HG03457 (cell line): Measurements from ENCODE around the gene KRTAP15-1.

ENCODE experiments used
- ATAC-seq: cut with Tn5 transposase; IDR thresholded peaks from one replicate; pipeline ENCODE4 v1.9.1; 2021; ENCODE audit warnings: moderate number of reproducible peaks; ENCODE audit not compliant: unreplicated experiment

Gene KRTAP15-1, protein sequence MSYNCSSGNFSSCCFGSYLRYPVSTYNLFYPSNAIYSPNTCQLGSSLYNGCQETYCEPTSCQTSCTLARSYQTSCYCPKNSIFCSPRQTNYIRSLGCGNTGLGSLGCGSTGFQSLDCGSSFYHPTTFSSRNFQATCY

DNA sequence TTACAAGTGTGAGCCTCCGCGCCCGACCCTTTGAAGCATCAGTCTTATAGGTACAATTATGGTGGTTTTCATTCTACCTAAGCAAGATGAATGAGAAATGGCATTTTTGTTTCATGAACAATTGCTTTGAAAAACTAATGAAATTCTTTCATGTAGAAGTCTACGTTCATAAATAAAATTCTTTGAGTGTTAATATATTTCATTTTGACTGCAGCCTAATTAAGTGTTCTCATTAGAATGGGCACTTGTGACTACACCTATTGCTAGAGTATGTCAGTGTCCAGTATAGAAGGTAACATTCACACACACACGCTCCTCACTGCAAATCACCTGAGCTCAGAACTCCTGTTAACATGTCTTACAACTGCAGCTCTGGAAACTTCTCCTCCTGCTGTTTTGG lies at the start of gene KRTAP15-1:
TSS of gene KRTAP15-1 (plus strand) at position 301 of the 400 bp plus-strand sequence. CDS start at position 354, 53 bp downstream.
- no peak for ATAC-seq

GRCh38 chr21:30391492-30392025 lies 48.5 kb upstream of the KRTAP15-1 start:
- no peak for ATAC-seq

DNA sequence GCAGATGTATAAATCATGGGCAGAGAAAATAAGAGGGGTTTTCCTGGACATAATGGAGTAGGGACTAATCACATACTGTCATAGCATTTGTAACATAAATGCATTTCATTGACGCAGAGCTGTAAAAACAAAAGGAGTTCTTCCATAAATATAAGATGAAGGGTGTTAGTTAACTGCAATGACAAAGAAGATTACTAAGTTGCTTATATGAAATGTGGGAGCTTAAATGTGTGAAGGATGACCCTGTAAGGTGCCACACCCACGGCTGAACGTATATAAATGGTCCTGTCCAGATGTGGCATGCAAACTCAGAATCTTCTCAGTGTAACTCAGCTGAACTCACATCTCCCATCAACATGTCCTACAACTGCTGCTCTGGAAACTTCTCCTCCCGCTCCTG lies 44.3 kb upstream of the KRTAP15-1 start, which contains the start of gene KRTAP13-1:
TSS of gene KRTAP13-1 (plus strand) at position 301 of the 400 bp plus-strand sequence. CDS start at position 357, 56 bp downstream.
- ATAC-seq, result no peak

GRCh38 chr21:30408782-30409494 lies 31.1 kb upstream of the KRTAP15-1 start:
- ATAC-seq, result no peak

DNA sequence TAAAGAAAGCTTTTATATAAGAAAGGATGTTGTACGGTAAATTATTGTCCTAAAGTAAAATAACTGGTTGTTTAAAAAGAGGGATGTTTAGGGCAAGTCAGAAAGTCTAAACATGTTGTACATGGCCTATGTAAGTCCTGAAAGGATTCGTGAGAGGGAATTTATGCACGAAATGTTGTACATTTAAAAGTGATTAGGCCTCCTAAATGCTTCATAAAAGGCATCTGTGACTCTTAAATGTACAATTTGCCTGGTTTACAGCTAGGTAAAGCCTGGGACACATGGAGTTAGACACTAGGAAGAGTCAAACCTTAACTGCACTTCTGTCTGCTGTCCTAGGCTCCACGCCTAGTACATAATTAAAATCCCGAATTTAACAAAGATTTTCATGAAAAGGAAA lies 24.1 kb upstream of the KRTAP15-1 start:
- ATAC-seq, result no peak

- ATAC-seq, result no peak
Observed at GRCh38 chr21:30425826-30426225, 14.2 kb upstream of the KRTAP15-1 start, which contains the start of gene KRTAP13-3. Gene KRTAP13-3, minus strand, starts transcription at chr21:30425926. Its CDS starts 14 bp downstream, at chr21:30425912.

DNA sequence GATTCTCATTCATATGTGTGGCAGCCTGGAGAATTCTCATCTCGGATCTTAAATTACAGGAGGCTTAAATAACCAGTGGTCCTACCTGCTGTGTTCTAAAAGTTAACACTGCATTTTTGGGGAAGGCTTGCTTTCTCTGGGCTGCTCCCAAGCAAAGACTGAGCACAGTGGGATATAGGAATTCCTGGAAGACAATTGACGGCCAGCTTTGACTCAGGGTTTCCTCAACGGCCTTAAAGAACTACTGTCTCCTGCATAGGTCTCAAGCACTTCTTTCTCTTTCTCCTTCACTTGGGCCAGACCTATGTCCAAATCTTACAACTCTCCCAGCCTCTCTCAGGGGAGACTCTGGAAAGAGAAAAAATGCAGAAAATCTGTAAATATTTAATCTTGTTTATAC lies 13.3 kb upstream of the KRTAP15-1 start:
- no peak for ATAC-seq

GRCh38 chr21:30430170-30430655 lies 9.9 kb upstream of the KRTAP15-1 start, which contains the start of gene KRTAP13-4:
Gene KRTAP13-4, plus strand, starts transcription at chr21:30430220. Its CDS starts 56 bp downstream, at chr21:30430276.
- ATAC-seq, result no peak

DNA sequence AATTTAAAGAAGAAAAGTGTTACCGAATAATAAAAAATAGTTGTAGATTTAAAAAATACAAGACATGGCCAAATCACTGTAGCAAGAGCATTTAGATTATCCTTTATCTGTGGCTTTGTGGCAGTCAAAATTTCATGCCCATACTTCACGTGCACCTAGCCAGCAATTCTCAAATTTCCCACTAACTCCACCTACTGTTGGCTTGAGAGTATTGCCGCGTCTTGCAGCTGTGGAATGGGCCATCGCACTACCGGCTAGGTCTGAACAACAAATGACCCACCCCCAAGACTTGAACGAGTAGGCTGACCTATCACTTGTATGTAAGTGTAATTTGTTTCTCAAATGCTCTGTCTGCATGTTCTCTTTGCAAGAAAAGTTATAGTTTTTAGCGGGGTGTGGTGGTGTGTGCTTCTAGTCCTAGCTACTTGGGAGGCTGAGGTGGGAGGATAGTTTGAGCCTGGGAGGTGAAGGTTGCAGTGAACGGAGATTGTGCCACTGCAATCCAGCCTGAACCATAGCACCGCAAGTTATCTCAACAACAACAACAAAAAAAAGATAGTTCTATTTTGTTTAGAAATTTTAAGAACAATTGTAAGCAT lies 5.9 kb upstream of the KRTAP15-1 start:
- no peak for ATAC-seq

DNA sequence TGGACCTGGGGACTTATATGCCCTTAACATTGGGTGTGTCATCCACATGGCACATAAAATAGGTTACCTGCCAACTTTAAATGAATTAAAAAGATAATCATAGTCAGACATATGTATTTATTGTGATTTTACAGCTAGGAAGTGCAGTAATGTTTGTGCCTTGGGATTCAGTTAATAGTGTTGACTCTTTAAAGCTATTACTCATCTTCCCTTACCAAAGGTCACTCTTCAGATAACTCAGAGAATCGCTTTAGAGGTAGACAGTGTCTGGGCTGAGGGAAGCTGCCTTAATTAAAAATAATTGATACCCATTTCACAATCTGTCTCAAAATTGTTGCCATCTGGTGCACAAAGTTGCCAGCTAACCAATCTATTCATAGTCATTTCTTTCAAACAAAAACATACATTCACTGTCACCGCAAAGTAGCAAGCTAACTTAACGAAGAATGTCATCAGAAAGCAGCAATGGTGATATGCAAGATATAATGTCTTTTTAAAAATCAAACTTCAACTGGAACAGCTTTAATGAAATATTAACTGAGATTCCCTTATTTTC lies 3.0 kb upstream of the KRTAP15-1 start:
- no peak for ATAC-seq

- no peak for ATAC-seq
Observed at GRCh38 chr21:30443226-30443625, 3.2 kb downstream of the KRTAP15-1 start.

- ATAC-seq, result no peak
Observed at GRCh38 chr21:30444204-30444603, 4.1 kb downstream of the KRTAP15-1 start.

- no peak for ATAC-seq
Observed at GRCh38 chr21:30447056-30447455, 7.0 kb downstream of the KRTAP15-1 start.

DNA sequence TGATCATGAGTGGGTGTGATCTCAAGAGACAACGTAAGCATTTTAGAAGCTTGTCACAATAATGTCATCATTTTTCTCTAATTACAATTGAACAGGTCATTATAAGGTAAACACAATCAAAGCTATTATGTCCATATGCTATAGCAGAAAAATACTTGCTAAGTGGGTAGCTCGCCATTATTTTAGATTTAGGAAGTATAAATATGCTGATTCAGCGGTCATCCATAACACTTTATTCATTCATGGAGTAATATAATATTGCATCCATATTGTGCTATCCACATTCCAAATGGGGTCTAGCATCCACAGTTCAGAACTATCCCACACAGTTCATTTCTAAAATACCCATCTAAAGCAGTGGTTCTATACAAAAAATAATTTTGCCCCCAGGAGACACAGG lies 8.4 kb downstream of the KRTAP15-1 start:
- ATAC-seq, result no peak

- ATAC-seq, result no peak
Observed at GRCh38 chr21:30463713-30464112, 23.6 kb downstream of the KRTAP15-1 start.

GRCh38 chr21:30468900-30469714 lies 29.0 kb downstream of the KRTAP15-1 start:
- ATAC-seq, result no peak

DNA sequence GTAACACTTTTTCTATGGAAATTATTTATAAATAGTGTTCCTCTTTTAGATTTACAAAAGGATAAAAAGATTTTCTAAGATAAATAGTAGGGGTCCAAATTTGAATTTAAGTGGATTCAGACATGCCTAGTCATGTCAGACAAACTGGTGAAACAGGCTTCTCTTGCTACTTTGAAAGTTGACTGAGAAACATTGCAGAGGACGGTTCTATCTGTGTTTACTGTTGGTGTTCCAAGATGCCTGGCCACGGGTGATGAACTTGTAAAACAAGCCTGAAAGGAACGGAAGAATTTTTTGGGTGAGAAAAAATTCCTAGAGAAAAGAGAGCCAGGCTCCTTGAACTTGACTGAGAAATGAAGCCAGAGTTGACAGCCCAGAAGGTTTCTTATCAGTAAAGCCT lies 37.9 kb downstream of the KRTAP15-1 start:
- ATAC-seq, result no peak

DNA sequence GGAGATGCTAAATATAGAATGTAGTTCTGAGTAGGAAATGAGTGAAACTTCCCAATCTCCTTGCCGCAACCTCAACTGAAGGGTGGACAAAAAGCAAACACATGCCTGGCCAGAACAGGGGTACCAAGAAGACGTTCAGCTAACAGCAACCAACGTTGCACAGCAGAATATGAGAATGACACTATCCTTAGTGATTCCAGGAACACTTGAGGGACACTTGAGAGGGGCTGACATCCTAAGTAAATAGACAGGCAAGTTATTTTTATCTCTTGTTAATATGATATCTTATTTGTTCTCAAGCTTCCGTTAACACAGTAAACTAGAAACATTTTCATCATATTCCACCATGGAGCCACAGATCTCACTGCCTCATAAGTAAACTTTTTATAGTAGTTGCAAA lies 39.2 kb downstream of the KRTAP15-1 start:
- ATAC-seq, result no peak

DNA sequence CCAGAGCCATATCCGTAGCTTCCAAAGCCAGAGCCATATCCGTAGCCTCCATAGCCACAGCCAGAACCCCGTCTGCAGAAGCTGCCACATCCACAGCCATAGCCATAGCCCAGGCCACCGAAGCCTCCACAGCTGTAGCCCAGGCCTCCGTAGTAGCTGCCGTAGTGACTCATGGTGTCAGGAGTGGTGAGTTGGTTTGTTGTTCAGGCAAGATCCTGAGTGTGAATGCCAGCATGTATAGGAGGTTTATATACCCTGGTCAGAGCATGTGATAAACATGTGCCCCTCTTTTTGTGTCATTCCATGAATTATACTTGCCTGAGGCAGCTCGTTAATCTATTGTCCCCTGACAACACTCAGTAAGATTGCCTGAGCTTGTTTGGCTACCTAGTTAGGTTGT lies 40.1 kb downstream of the KRTAP15-1 start, which contains the start of gene KRTAP19-1:
TSS of gene KRTAP19-1 (minus strand) at position 223 of the 400 bp plus-strand sequence. CDS start at position 173, 50 bp downstream.
- ATAC-seq, result no peak

DNA sequence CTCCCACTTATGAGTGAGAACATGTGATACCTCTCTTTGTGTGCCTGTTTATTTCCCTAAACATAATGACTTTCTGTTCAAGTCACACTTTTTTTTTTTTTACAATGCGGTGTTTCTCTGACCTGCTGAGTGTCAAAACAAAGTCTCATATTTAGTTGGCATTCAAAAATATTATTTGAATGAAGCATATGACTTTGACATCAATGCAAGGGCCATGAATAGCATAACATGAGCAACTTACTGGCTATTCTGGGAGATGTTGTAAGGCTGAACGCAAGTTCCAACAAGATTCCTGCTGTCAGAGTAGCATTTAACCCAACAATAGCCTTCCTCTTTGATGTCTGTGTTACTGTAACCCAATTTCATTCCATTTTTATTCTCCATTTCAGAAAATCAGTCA lies 42.1 kb downstream of the KRTAP15-1 start:
- no peak for ATAC-seq
